Central memory CD8-positive, alpha-beta T cell (primary cell): ENCODE data around the gene ISOC1.

Experiments
- ATAC-seq: fragments of 150-1000 bp; cut with Tn5 transposase; replicated peaks from 2 replicates; pipeline ENCODE4 v1.10.0; 2022; ENCODE audit warnings: mild to moderate bottlenecking, moderate FRiP score, moderate number of reproducible peaks; ENCODE audit not compliant: poor library complexity, severe bottlenecking; ENCODE audit errors: extremely low read depth
- DNase-seq, 2 donors: peaks; one replicate each; pipeline ENCODE4 v3.0.0; 2021; ENCODE audit warnings: low spot score in 2 of 2
- H3K27ac Mint-ChIP-seq: one replicate; pipeline ENCODE4 v1.8.0; 2022; ENCODE audit warnings: low read depth, mild to moderate bottlenecking, moderate library complexity, mixed read lengths
- H3K27me3 Mint-ChIP-seq: one replicate; pipeline ENCODE4 v1.8.0; 2022; ENCODE audit warnings: mixed read lengths
- H3K36me3 Mint-ChIP-seq: one replicate; pipeline ENCODE4 v1.8.0; 2022; ENCODE audit warnings: mild to moderate bottlenecking, moderate library complexity, mixed read lengths; ENCODE audit not compliant: insufficient read depth
- H3K4me1 Mint-ChIP-seq: one replicate; pipeline ENCODE4 v1.8.0; 2022; ENCODE audit warnings: mixed read lengths
- H3K4me3 Mint-ChIP-seq: one replicate; pipeline ENCODE4 v1.8.0; 2022; ENCODE audit warnings: mild to moderate bottlenecking, moderate library complexity, mixed read lengths
- H3K9me3 Mint-ChIP-seq: one replicate; pipeline ENCODE4 v1.8.0; 2022; ENCODE audit warnings: mixed read lengths

The ISOC1 gene

GRCh38 chr5:129118826-129119225, 24.3 kb downstream of the ISOC1 start:
- Mint-ChIP-seq H3K27ac (no peak overlapping the region), H3K4me1 (no peaks in the 10 kb centered on the region), H3K36me3 (peaks cover 9% of the 10 kb centered on the region), H3K27me3 (no peaks in the 10 kb centered on the region), H3K9me3 (no peaks in the 10 kb centered on the region), H3K4me3 (no peak overlapping the region)
- DNase-seq (no peak), ATAC-seq (no peak)

- ATAC-seq (no peak), DNase-seq (no peak)
- Mint-ChIP-seq H3K36me3 (peaks cover 6% of the 10 kb centered on the region), H3K4me1 (no peaks in the 10 kb centered on the region), H3K27me3 (no peaks in the 10 kb centered on the region), H3K27ac (no peak overlapping the region), H3K9me3 (no peaks in the 10 kb centered on the region), H3K4me3 (no peak overlapping the region)
Observed at GRCh38 chr5:129120158-129120581, 25.6 kb downstream of the ISOC1 start.

- Mint-ChIP-seq H3K27ac (no peak overlapping the region), H3K27me3 (no peaks in the 10 kb centered on the region), H3K4me1 (peaks cover 16% of the 10 kb centered on the region), H3K4me3 (no peak overlapping the region), H3K36me3 (peaks cover 3% of the 10 kb centered on the region), H3K9me3 (no peaks in the 10 kb centered on the region)
- ATAC-seq (no peak), DNase-seq (no peak)
Observed at GRCh38 chr5:129122560-129122959, 28.0 kb downstream of the ISOC1 start.

- H3K36me3 Mint-ChIP-seq, result no peaks in the 10 kb centered on the region
- H3K27me3 Mint-ChIP-seq, result no peaks in the 10 kb centered on the region
- DNase-seq (no peak), ATAC-seq (no peak)
- no peak overlapping the region for H3K27ac Mint-ChIP-seq
- H3K4me1 Mint-ChIP-seq, result peaks cover 16% of the 10 kb centered on the region
- no peak overlapping the region for H3K4me3 Mint-ChIP-seq
- H3K9me3 Mint-ChIP-seq, result no peaks in the 10 kb centered on the region
Observed at GRCh38 chr5:129124608-129125007, 30.1 kb downstream of the ISOC1 start.

GRCh38 chr5:129125819-129126218, 31.3 kb downstream of the ISOC1 start:
- peak; percentile 53 for ATAC-seq

GRCh38 chr5:129133553-129133952, 39.0 kb downstream of the ISOC1 start:
- Mint-ChIP-seq H3K4me3 (no peak overlapping the region), H3K27me3 (no peaks in the 10 kb centered on the region), H3K9me3 (no peaks in the 10 kb centered on the region), H3K36me3 (peaks cover 1% of the 10 kb centered on the region), H3K4me1 (no peaks in the 10 kb centered on the region), H3K27ac (no peak overlapping the region)
- DNase-seq (no peak), ATAC-seq (no peak)

More at GRCh38 chr5:129125819-129126218, 31.3 kb downstream of the ISOC1 start:
- H3K27me3 Mint-ChIP-seq, result no peaks in the 10 kb centered on the region
- peak overlapping the region; percentile 89 for H3K27ac Mint-ChIP-seq
- H3K4me3 Mint-ChIP-seq, result peak overlapping the region; percentile 64
- H3K9me3 Mint-ChIP-seq, result no peaks in the 10 kb centered on the region
- peaks cover 16% of the 10 kb centered on the region for H3K4me1 Mint-ChIP-seq
- H3K36me3 Mint-ChIP-seq, result peaks cover 1% of the 10 kb centered on the region
- no peak for DNase-seq

GRCh38 chr5:129135633-129136032, 41.1 kb downstream of the ISOC1 start:
- Mint-ChIP-seq H3K4me1 (no peaks in the 10 kb centered on the region), H3K9me3 (no peaks in the 10 kb centered on the region), H3K27me3 (no peaks in the 10 kb centered on the region), H3K36me3 (peaks cover under 1% of the 10 kb centered on the region), H3K27ac (no peak overlapping the region), H3K4me3 (no peak overlapping the region)
- DNase-seq, result no peak
- ATAC-seq, result peak; percentile 46

- Mint-ChIP-seq H3K4me3 (no peak overlapping the region), H3K4me1 (no peaks in the 10 kb centered on the region), H3K9me3 (no peaks in the 10 kb centered on the region), H3K27ac (no peak overlapping the region), H3K27me3 (no peaks in the 10 kb centered on the region), H3K36me3 (no peaks in the 10 kb centered on the region)
- DNase-seq (no peak), ATAC-seq (no peak)
Observed at GRCh38 chr5:129137637-129138036, 43.1 kb downstream of the ISOC1 start.

GRCh38 chr5:129141078-129141477, 46.5 kb downstream of the ISOC1 start:
- H3K4me1 Mint-ChIP-seq, result no peaks in the 10 kb centered on the region
- ATAC-seq, result no peak
- no peak for DNase-seq
- no peaks in the 10 kb centered on the region for H3K9me3 Mint-ChIP-seq
- no peaks in the 10 kb centered on the region for H3K27me3 Mint-ChIP-seq
- H3K27ac Mint-ChIP-seq, result no peak overlapping the region
- no peaks in the 10 kb centered on the region for H3K36me3 Mint-ChIP-seq
- no peak overlapping the region for H3K4me3 Mint-ChIP-seq

GRCh38 chr5:129141696-129142095, 47.1 kb downstream of the ISOC1 start:
- no peaks in the 10 kb centered on the region for H3K4me1 Mint-ChIP-seq
- ATAC-seq (no peak), DNase-seq (no peak)
- no peaks in the 10 kb centered on the region for H3K36me3 Mint-ChIP-seq
- no peaks in the 10 kb centered on the region for H3K27me3 Mint-ChIP-seq
- no peak overlapping the region for H3K4me3 Mint-ChIP-seq
- H3K9me3 Mint-ChIP-seq, result no peaks in the 10 kb centered on the region
- no peak overlapping the region for H3K27ac Mint-ChIP-seq

GRCh38 chr5:129155876-129156275, 61.3 kb downstream of the ISOC1 start:
- no peak for ATAC-seq
- no peaks in the 10 kb centered on the region for H3K36me3 Mint-ChIP-seq
- no peak for DNase-seq
- H3K4me3 Mint-ChIP-seq, result no peak overlapping the region
- peaks cover 3% of the 10 kb centered on the region for H3K9me3 Mint-ChIP-seq
- H3K4me1 Mint-ChIP-seq, result no peaks in the 10 kb centered on the region
- H3K27me3 Mint-ChIP-seq, result peaks cover 7% of the 10 kb centered on the region
- no peak overlapping the region for H3K27ac Mint-ChIP-seq

- DNase-seq (no peak), ATAC-seq (no peak)
- H3K27me3 Mint-ChIP-seq, result peaks cover 10% of the 10 kb centered on the region
- no peak overlapping the region for H3K27ac Mint-ChIP-seq
- no peaks in the 10 kb centered on the region for H3K36me3 Mint-ChIP-seq
- no peak overlapping the region for H3K4me3 Mint-ChIP-seq
- peaks cover 18% of the 10 kb centered on the region for H3K9me3 Mint-ChIP-seq
- H3K4me1 Mint-ChIP-seq, result no peaks in the 10 kb centered on the region
Observed at GRCh38 chr5:129161830-129162229, 67.3 kb downstream of the ISOC1 start.
